PFSK-1 (cell line): ENCODE results near the gene ACTN1.

Experiments used
- FOXP2 ChIP-seq: optimal IDR thresholded peaks from 2 replicates; pipeline ENCODE3; 2011; ENCODE audit warnings: borderline replicate concordance, control low read depth, inconsistent platforms; ENCODE audit not compliant: insufficient read depth; ENCODE audit errors: extremely low read length, extremely low read depth
- POLR2AphosphoS5 ChIP-seq: IDR thresholded peaks from 2 replicates; pipeline ENCODE4 v1.6.1; 2012; ENCODE audit warnings: low read depth, mild to moderate bottlenecking, control low read depth, low read length, moderate library complexity
- REST ChIP-seq, 2 experiments: IDR thresholded peaks; 2 replicates each; pipeline versions ENCODE4 v1.6.1 to v1.8.0; 2011 to 2012; ENCODE audit warnings: low read depth in 2 of 2, low read length in 2 of 2, control low read depth in 1 of 2, inconsistent platforms in 1 of 2, mild to moderate bottlenecking in 1 of 2, moderate library complexity in 1 of 2; ENCODE audit not compliant: insufficient read depth in 1 of 2
- SIN3A ChIP-seq: IDR thresholded peaks from 2 replicates; pipeline ENCODE4 v1.6.1; 2012; ENCODE audit warnings: mild to moderate bottlenecking, low read length, moderate library complexity, borderline replicate concordance; ENCODE audit not compliant: insufficient read depth
- TAF1 ChIP-seq: IDR thresholded peaks from 2 replicates; pipeline ENCODE4 v1.6.1; 2012; ENCODE audit warnings: low read length, control low read depth, borderline replicate concordance; ENCODE audit not compliant: insufficient read depth

The ACTN1 gene

GRCh38 chr14:68946489-68946822 is 32.6 kb downstream of the ACTN1 start:
- TF ChIP-seq REST (IDR thresholded peaks at IDR 0.05; ENCODE audit: insufficient read depth in 1 of 2, low read depth in 2 of 2, low read length in 2 of 2) (no peak), FOXP2 (no peak), SIN3A (no peak), POLR2AphosphoS5 (no peak), TAF1 (no peak)

DNA sequence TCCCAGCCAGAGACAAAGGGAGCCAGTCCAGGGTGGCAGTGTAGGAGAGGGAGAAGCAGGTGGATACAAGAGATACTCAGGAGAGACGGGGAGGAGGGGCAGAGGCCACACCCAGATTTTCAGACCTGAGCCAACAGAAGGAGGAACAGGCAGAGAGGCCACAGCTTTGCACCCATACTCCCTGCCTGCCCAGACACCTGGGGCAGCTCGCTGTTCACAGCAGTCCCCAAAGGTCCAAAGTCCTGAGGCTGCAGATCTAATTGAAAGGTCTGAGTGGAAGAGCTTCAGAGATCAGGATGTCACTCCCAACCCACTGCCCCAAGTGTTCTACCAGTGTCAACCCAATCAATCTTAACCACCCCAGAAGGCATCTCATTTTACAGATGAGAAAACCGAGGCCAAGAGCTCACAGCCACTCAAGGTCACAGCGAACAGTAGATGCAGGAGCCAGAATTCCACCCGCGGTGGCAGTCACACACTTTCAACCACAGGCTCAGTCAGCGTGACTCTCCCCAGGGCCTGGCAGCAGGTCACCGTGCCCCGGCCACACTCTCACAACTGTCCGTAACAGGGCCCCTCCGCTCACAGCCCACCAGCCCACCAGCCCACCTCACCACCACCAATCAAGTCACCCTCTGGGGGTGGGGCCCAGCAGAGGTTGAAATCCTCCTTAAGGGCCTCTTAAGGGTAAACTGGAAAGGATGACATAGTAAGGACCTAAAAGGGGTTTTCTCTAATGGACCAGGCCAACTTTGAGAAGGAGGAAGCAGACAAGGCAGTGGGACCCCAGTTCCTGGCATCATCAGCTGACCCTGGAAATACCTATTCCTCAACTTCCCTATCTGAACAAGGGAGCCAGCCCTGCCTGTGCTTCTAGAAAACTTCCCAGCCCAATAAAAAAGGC is 33.3 kb downstream of the ACTN1 start:
- TF ChIP-seq REST (IDR thresholded peaks at IDR 0.05; ENCODE audit: insufficient read depth in 1 of 2, low read depth in 2 of 2, low read length in 2 of 2) (no peak), FOXP2 (no peak), POLR2AphosphoS5 (no peak), SIN3A (no peak), TAF1 (no peak)

GRCh38 chr14:68945190-68945584 is 33.9 kb downstream of the ACTN1 start:
- no peak for TF ChIP-seq SIN3A

- TF ChIP-seq REST (IDR thresholded peaks at IDR 0.05; ENCODE audit: insufficient read depth in 1 of 2, low read depth in 2 of 2, low read length in 2 of 2), result no peak
- no peak for TF ChIP-seq POLR2AphosphoS5
- no peak for TF ChIP-seq SIN3A
- no peak for TF ChIP-seq TAF1
- TF ChIP-seq FOXP2, result no peak
Observed at GRCh38 chr14:68944162-68944561, 34.9 kb downstream of the ACTN1 start.

DNA sequence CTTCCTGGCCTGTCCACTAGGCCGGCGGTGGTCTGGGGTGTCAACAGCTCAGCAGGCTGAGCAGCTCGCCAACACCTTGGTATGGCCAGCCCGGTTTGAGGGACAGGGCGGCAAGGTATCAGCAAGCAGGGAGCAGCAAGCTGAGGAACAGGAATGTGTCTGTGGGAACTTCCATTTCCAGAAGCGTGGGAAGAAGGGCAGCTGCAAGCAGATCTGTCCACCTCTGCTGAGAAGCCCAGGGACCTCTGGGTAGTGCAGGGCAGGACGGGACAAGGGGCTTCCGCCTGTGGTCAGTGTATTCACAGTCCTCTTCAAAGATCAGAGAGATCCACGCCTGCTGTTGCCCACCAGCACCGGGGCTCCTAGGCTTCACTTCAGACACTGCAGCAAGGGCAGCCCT is 36.0 kb downstream of the ACTN1 start:
- no peak for TF ChIP-seq TAF1

- TF ChIP-seq SIN3A (no peak), REST (IDR thresholded peaks at IDR 0.05; ENCODE audit: insufficient read depth in 1 of 2, low read depth in 2 of 2, low read length in 2 of 2) (no peak), POLR2AphosphoS5 (no peak), FOXP2 (no peak), TAF1 (no peak)
Observed at GRCh38 chr14:68942296-68943035, 36.6 kb downstream of the ACTN1 start.
